Measurements from ENCODE around the gene MAMDC4.

DNA sequence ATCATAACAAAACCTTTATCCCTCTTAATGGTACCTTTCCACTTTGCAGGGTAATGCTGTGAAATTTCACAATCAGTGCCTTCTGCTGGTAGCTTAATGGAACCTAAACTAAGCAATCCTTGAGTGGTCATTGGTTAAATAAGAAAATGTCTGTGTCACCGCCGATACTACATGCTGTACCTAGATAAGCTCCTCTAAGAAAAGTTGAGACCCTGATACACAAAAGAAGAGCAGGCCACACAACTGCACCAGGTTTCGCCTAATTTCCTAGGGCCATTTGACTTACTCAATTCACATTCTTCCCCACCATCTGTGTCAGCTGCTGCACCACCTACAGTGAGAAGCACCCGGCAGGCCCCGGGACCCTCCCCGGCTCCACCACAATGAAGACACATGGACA, 23.0 kb downstream of the MAMDC4 start:
- TF ChIP-seq, protein P1, sequence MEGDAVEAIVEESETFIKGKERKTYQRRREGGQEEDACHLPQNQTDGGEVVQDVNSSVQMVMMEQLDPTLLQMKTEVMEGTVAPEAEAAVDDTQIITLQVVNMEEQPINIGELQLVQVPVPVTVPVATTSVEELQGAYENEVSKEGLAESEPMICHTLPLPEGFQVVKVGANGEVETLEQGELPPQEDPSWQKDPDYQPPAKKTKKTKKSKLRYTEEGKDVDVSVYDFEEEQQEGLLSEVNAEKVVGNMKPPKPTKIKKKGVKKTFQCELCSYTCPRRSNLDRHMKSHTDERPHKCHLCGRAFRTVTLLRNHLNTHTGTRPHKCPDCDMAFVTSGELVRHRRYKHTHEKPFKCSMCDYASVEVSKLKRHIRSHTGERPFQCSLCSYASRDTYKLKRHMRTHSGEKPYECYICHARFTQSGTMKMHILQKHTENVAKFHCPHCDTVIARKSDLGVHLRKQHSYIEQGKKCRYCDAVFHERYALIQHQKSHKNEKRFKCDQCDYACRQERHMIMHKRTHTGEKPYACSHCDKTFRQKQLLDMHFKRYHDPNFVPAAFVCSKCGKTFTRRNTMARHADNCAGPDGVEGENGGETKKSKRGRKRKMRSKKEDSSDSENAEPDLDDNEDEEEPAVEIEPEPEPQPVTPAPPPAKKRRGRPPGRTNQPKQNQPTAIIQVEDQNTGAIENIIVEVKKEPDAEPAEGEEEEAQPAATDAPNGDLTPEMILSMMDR (IDR thresholded peaks at IDR 0.05) = no peak
- no peak for TF ChIP-seq POLR2A (IDR thresholded peaks at IDR 0.05)
